MG63 (cell line): ENCODE measurements around the gene DCAF12. TPM values are rescaled to one million over a fixed set of nuclear protein-coding genes. Genes with fewer than 3 reads are reported as not detected.

Source experiments
- DNase-seq: peaks from one replicate; pipeline ENCODE4 v3.0.0-alpha.2; 2020
- H3K27me3 ChIP-seq: fragments of 250-450 bp; sonication (Bioruptor Pico); 2 replicates; pipeline ENCODE4 v1.5.1; 2020; ENCODE audit warnings: mild to moderate bottlenecking, moderate library complexity
- H3K36me3 ChIP-seq: fragments of 250-450 bp; sonication (Bioruptor Pico); 2 replicates; pipeline ENCODE4 v1.5.1; 2020; ENCODE audit warnings: mild to moderate bottlenecking, moderate library complexity
- H3K4me3 ChIP-seq: fragments of 250-450 bp; sonication (Bioruptor Pico); 2 replicates; pipeline ENCODE4 v1.5.1; 2020; ENCODE audit warnings: mild to moderate bottlenecking, moderate library complexity
- H3K9me3 ChIP-seq: fragments of 250-450 bp; sonication (Bioruptor Pico); 2 replicates; pipeline ENCODE4 v1.5.1; 2020; ENCODE audit warnings: mild to moderate bottlenecking, moderate library complexity
- total RNA-seq: library from RNA; depleted of rRNA; stranded (reverse); fragments of >200 nt; shearing (Covaris generic); gene quantifications from 2 replicates; pipeline ENCODE4 v1.2.3, GENCODE V29; 2014; ENCODE audit warnings: low replicate concordance

The DCAF12 gene
- total RNA-seq, 1 experiment from 2014 or later: 13.2 TPM

DNA sequence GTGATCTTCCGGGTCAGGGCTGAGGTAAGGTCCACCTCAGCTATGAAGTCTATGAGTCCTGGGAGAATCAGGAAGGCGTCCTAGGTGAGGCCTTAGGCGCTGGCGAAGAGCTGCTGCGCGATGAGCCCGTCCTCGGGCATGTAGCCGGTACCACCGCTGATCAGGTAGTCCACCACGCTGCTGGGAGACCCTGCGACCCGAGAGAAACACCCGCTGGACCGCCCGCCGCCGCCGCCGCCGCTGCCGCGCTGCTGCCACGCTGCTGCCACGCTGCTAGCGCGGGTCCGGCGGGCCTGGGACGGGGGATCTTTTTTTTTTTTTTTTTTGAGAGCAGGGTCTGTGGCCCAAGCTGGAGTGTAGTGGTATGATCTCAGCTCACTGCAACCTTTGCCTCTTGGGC lies 8.0 kb upstream of the DCAF12 start:
- Histone ChIP-seq H3K36me3 (no peaks in the 10 kb centered on the region), H3K4me3 (no peak overlapping the region), H3K9me3 (no peaks in the 10 kb centered on the region), H3K27me3 (no peaks in the 10 kb centered on the region)
- DNase-seq: no peak

DNA sequence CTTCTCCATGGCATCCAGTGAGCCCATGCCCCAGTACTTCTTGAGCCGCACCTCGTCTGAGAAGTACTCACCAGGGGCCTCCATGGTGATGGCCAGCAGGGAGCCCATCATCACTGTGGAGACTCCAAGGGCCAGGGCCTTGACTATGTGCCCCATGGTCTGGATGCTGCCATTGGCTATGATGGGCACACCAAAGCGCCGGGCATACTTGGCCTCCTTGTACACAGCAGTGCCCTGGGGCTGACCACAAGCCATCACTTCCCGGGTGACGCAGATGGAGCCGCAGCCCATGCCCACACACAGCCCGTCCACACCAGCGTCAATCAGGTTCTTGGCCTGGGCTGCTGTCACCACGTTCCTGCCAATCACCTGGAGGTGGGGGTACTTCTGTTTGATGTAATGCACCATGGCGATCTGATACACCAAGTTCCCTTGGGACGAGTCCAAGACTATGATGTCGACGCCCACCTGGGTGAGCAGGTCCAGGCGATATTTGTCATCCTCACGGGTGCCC lies 7.0 kb upstream of the DCAF12 start:
- Histone ChIP-seq H3K27me3 (no peaks in the 10 kb centered on the region), H3K9me3 (no peaks in the 10 kb centered on the region), H3K36me3 (no peaks in the 10 kb centered on the region), H3K4me3 (no peak overlapping the region)
- DNase-seq: no peak

DNA sequence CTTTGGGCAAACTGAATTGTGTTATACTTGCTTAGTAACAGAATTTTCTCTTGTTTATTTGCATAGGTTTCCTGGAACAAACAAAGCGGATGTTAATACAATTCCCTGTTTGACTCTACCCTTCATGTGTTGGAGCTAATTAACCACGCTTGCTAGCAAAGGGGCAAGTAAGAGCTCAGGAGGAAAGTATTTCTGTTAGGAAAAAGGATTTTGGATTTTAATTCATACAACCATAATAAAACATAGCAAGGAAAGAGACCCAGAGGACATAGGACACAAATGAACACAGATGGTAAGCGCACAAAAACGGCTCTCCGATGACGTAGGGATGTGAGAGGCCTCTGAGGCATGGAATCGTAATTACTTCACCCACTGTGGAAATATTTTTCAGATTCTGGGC lies 5.1 kb upstream of the DCAF12 start:
- H3K4me3 ChIP-seq: no peak overlapping the region
- DNase-seq: no peak
- no peaks in the 10 kb centered on the region for H3K27me3 ChIP-seq
- H3K36me3 ChIP-seq: no peaks in the 10 kb centered on the region
- no peaks in the 10 kb centered on the region for H3K9me3 ChIP-seq

DNA sequence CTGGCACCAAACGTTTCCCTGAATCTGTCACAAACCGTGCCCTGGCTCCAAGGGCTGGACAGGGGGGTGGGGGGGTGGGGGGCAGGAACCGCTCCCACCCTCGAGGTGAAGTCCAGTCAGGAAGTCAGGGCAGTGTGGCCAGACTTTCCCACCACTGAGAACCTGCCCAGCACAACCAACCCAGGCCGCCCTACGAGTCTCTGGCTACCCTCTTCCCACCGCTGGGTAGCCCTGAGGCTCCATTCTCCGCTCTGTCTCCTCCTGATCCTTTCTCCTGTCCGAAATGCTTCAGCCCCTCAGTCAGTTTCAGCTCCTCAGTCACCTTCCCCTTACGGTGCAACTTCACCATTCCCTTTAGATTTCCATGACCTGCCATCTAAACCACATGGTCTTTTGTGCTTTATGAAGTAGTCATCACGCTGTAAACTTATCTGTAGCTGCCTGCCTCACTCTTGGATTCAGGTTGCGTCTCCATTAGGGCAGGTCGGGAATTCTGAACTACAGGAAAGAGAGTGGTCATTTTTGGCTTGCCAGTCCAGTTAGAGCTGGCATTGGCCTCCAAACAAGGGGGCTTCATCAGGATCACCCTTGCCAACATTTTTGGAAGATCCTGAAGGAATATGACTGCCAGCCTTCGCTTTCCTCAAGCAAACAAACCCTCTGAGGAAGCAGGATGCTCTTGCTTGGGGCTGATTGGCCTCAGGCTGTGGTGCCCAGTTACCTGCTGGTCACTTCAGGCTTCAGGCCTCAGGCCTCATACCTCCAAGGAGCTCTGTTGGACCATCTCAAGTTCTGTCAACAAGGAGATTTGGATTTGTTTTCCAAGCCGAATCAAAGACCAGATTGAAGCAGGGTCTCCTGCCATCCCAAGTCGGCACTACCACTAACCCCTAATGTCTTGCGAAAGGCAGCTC lies 794 bp upstream of the DCAF12 start:
- Histone ChIP-seq H3K9me3 (no peaks in the 10 kb centered on the region), H3K4me3 (peak overlapping the region; percentile 78), H3K36me3 (peaks cover 22% of the 10 kb centered on the region), H3K27me3 (no peaks in the 10 kb centered on the region)
- DNase-seq: no peak

DNA sequence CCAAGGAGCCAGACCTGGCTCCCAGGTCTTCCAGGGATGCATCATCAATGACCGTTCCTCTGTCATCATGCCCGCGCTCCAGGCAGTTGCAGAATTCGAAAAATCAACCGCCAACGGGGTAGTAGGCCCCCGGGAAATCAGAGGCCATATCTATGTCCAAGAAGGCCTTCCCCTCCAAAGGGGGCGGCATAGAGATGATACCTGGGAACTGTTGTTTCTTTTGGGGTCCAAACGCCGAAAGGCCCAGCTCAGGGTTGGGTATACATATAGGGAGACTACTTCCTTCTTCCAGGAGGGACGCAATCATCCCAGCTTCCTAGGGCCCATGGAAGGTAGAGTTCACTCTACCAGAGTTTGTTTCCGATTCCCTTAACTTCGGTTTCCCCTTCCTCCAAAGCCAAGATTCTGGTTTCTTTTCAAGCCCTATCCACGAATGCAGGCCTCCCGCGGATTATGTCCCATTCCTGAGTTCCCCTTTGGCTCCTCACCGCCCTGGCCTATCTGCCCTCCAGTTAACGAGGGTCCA lies 754 bp downstream of the DCAF12 start:
- H3K4me3 ChIP-seq: peak overlapping the region; percentile 78
- H3K36me3 ChIP-seq: peaks cover 22% of the 10 kb centered on the region
- DNase-seq: peak; percentile 34
- no peaks in the 10 kb centered on the region for H3K9me3 ChIP-seq
- no peaks in the 10 kb centered on the region for H3K27me3 ChIP-seq

DNA sequence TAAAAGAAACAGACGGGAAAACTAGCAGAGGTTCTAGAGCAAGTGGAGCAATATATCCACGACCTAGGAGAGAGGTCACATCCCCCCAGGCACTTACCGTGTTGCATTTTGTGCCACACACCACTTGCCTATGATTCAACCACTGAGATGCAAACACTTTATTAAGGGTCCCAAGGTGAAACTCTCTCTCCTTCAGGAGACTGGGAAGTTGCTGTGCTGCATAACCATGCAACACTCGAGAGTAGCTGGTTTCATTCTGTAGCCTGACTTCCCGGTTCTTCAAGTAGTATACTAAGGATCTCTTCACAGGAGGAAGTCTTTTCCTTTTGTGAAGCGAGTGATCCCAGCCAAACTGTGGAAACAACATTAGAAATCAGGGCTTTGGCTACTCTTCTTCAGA lies 1.6 kb downstream of the DCAF12 start:
- DNase-seq: no peak
- H3K27me3 ChIP-seq: no peaks in the 10 kb centered on the region
- H3K4me3 ChIP-seq: peak overlapping the region; percentile 78
- H3K36me3 ChIP-seq: peaks cover 22% of the 10 kb centered on the region
- H3K9me3 ChIP-seq: no peaks in the 10 kb centered on the region

DNA sequence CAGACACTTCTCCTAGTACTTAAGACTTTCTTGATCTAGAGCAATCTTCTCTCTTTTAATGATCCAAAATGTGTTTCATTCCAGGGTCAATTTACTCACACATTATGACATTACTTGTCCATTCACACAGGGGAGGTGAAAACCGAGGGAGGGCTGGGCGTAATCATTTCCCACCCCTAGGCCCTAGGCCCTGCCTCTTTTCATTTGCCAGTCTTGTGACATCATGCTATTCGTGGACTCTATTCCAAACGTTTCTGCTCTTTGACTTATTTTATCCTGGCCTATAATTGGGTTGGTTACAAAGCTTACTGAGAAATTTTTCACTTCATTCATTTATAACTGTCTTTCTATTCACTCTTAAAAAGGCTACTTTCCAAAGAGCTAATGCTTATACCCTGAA lies 2.4 kb downstream of the DCAF12 start:
- Histone ChIP-seq H3K27me3 (no peaks in the 10 kb centered on the region), H3K4me3 (no peak overlapping the region), H3K36me3 (peaks cover 25% of the 10 kb centered on the region), H3K9me3 (no peaks in the 10 kb centered on the region)
- DNase-seq: no peak

DNA sequence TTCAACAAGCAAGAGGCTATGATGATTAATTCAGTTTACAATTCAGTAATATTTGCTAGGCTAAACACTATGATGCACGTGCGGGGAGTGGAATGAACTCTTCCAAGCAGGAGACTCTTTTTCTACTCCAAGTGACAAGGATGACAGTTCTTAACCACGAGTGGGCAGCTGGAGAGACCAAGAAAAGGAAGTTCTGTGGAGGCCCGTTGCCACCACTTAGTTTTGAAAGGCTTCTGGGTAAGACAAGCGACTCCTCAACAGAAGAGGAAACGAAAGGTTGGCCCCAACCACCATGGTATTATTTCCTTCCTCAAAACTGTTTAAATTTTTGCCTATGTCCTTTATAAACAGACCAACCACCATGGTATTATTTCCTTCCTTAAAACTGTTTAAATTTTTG lies 2.8 kb downstream of the DCAF12 start:
- H3K9me3 ChIP-seq: no peaks in the 10 kb centered on the region
- no peak for DNase-seq
- H3K27me3 ChIP-seq: no peaks in the 10 kb centered on the region
- no peak overlapping the region for H3K4me3 ChIP-seq
- peaks cover 25% of the 10 kb centered on the region for H3K36me3 ChIP-seq

DNA sequence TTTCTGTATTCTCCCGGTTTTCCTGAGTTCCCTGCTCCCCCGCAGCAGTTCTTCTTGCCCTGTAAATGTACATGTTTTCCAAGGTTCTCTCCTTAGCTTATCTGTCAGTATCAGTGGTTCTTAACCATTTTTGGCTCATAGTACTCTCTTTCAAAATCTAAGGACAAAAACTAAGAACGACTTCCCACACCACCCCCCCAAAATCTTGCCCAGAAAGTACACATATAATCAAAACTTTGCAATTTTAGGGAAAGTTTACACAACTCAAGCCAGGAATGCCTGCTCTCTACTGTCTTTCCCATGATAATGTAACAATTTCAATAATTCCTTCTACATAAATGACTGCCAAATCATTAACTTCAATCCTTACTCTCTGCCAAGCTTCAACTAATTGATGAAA lies 4.5 kb downstream of the DCAF12 start:
- Histone ChIP-seq H3K9me3 (no peaks in the 10 kb centered on the region), H3K4me3 (no peak overlapping the region), H3K27me3 (no peaks in the 10 kb centered on the region), H3K36me3 (peaks cover 27% of the 10 kb centered on the region)
- DNase-seq: no peak

DNA sequence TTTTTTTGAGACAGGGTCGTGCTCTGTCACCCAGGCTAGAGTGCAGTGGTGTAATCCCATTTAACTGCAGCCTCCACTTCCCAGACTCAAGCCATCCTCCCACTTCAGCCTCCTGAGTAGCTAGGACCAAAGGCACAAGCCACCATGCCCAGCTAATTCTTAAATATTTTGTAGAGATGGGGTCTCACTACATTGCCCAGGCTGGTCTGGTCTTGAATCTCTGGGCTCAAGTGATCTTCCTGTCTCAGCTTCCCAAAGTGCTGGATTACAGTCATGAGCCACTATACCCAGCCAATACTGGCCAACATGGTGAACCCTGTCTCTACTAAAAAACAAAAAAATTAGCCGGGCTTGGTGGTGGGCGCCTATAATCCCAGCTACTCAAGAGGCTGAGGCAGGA lies 6.8 kb downstream of the DCAF12 start:
- no peaks in the 10 kb centered on the region for H3K9me3 ChIP-seq
- peaks cover 31% of the 10 kb centered on the region for H3K36me3 ChIP-seq
- H3K4me3 ChIP-seq: no peak overlapping the region

DNA sequence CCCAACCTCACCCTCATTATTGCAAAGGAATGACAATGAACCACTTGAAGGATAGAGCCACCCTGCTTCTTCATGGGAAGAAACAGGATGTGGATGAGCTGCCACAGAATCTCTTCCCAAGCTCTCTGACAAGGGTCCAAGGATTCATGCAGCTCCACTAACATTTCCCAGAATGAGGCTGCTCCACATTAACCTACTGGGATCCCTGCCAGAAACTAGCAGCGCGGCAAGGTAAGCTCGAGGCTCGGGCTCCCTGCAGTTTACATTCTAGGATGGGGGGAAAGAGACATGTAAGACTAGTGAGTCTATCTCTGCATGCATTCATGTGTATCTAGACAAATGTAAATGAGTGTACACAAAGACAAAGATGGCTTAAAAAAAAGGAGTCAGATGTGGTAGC lies 12.1 kb downstream of the DCAF12 start:
- DNase-seq: no peak
- Histone ChIP-seq H3K4me3 (no peak overlapping the region), H3K9me3 (no peaks in the 10 kb centered on the region)

More for the DNA sequence above, 6.8 kb downstream of the DCAF12 start:
- H3K27me3 ChIP-seq: no peaks in the 10 kb centered on the region
- no peak for DNase-seq

DNA sequence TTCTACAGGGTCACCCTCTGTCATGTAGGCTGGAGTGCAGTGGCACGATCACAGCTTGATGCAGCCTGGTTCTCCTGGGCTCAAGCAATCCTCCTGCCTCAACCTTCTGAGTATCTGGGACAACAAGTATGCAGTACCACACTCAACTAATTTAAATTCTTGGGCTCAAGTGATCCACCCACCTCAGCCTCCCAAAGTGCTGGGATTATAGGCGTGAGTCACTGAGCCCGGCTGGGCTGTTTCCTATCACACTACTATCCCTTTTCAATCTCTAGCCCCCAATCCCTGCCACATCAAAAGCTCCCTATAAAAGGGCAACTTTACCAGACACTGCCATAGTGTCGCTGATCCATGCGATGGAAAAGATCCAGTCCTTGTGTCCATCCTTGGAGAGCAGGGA lies 20.4 kb downstream of the DCAF12 start:
- no peak for DNase-seq
- Histone ChIP-seq H3K4me3 (no peak overlapping the region), H3K27me3 (no peaks in the 10 kb centered on the region), H3K9me3 (no peaks in the 10 kb centered on the region), H3K36me3 (peaks cover 21% of the 10 kb centered on the region)

More for the DNA sequence above, 12.1 kb downstream of the DCAF12 start:
- no peaks in the 10 kb centered on the region for H3K27me3 ChIP-seq
- H3K36me3 ChIP-seq: peaks cover 11% of the 10 kb centered on the region

DNA sequence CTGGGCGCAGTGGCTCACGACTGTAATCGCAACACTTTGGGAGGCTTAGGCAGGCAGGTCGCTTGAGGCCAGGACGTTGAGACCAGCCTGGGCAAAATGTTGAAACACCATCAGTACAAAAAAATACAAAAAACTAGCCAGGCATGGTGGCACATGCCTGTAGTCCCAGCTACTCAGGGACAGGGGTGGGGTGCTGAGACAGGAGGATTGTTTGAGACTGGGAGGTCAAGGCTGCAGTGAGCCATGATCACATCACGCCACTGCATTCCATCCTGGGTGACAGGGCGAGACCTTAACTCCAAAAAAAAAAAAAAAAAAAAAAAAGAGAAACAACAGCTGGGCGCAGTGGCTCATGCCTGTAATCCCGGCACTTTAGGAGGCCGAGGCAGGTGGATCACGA lies 23.7 kb downstream of the DCAF12 start:
- Histone ChIP-seq H3K27me3 (no peaks in the 10 kb centered on the region), H3K36me3 (peaks cover 17% of the 10 kb centered on the region), H3K9me3 (no peaks in the 10 kb centered on the region), H3K4me3 (no peak overlapping the region)
- DNase-seq: no peak

DNA sequence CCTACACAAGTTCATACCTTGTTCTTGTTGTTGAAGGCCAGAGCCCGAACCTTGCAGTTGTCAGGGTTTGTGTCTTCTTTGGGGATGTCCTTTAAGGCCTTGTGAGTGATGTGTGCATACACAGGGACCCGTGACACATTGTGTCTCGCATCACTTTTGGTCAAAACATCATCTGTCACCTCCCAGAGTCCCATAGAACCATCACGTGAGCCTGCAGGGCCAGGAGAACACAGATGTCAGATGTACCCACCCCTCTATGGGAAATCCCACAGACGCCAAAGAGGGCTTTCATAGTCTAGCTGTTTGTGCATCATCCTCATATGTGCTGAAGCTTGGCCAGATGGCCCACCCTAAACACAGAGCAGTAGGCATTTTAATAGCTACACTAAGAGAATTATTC lies 28.2 kb downstream of the DCAF12 start:
- Histone ChIP-seq H3K36me3 (peaks cover 11% of the 10 kb centered on the region), H3K27me3 (no peaks in the 10 kb centered on the region), H3K4me3 (no peak overlapping the region), H3K9me3 (no peaks in the 10 kb centered on the region)
- DNase-seq: no peak

DNA sequence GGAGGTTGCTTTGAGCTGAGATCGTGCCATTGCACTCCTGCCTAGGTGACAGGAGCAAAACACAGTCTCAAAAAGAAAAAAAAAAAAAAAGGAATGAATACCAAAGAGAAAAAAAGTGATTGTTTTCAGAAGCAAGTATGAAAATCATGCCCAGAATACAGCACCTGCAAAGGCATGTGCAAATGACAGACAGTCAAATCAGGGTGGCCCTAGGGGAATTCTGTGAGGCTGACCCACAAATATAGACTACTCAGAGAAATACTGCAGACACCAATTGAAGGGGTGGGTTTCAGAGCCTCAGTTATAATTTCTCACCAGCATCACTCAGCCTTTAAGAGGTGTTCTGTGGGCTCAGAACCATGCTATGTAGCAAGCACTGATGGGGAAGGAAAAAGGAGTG lies 28.6 kb downstream of the DCAF12 start:
- H3K27me3 ChIP-seq: no peaks in the 10 kb centered on the region
- H3K4me3 ChIP-seq: no peak overlapping the region
- DNase-seq: no peak
- peaks cover 11% of the 10 kb centered on the region for H3K36me3 ChIP-seq
- no peaks in the 10 kb centered on the region for H3K9me3 ChIP-seq

DNA sequence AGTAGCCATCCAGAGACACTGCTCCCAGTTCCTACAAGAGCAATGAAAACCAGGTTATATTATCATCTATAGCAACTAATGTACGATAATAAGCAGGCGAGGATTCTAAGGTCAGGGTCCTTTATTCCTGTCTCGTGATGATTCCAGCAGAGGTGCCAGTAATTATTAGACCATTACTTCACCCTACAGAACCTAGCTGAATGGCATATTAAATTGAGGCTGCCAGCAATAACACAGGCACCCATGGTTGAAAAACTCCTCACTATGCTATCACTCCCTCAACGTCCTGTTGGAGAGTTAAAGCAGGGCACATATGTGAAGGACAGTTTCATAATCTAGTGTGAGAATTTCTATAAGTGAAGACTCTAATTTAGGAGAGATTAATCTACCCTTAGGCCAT lies 29.7 kb downstream of the DCAF12 start:
- H3K9me3 ChIP-seq: no peaks in the 10 kb centered on the region
- H3K36me3 ChIP-seq: peaks cover 16% of the 10 kb centered on the region
- no peak overlapping the region for H3K4me3 ChIP-seq
- DNase-seq: no peak
- H3K27me3 ChIP-seq: no peaks in the 10 kb centered on the region

DNA sequence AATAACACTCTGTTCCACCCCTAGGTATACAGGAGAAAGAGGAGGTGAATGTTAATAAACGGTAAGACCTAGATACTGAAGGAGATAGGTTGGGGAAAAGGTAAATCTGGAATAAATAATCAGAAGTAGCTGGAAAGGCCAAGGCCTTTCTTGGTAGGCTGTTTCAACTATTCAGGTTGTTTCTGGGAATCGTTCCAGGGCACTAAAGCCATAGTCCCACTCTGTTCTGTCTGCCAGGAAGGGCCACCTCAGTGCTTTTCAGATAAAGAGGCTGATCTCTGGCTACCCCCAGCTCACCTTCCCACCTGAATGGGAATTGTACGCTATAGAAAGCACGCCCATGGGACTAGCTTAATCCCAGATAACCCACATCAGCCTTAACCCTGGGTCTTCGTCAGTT lies 32.9 kb downstream of the DCAF12 start:
- H3K9me3 ChIP-seq: no peaks in the 10 kb centered on the region
- H3K4me3 ChIP-seq: no peak overlapping the region
- H3K36me3 ChIP-seq: peaks cover 14% of the 10 kb centered on the region
- H3K27me3 ChIP-seq: no peaks in the 10 kb centered on the region
- DNase-seq: no peak

DNA sequence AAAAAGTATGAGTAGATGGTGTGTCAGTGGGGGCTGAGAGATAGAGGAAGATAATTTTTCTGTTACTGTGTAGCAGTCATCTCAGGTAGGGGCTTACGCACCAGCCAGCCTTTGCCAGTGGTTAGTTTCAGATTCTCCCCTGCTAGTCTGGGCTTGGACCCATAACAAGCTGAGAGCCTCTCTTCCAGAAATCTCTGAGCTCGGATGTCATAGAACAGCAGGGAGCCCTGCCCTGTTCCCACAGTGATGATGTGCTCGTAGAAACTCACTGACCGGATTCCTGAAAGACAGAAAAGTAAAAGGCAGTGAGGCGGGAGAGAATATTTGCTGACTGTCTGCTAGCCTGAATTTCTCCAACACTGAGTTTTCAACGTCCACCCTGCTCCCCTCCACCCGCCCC lies 37.2 kb downstream of the DCAF12 start:
- no peaks in the 10 kb centered on the region for H3K9me3 ChIP-seq
- DNase-seq: no peak
- H3K27me3 ChIP-seq: no peaks in the 10 kb centered on the region
- H3K4me3 ChIP-seq: no peak overlapping the region
- peaks cover 12% of the 10 kb centered on the region for H3K36me3 ChIP-seq
